Brain microvascular endothelial cell (primary cell): ENCODE data around the gene CPLX3.

Experiments used
- DNase-seq: peaks from one replicate; pipeline ENCODE4 v3.0.0-alpha.2; 2020
- H3K27ac ChIP-seq: fragments of 250-450 bp; sonication (Bioruptor Pico); 2 replicates; pipeline ENCODE4 v1.5.1; 2020; ENCODE audit warnings: mild to moderate bottlenecking, moderate library complexity
- H3K27me3 ChIP-seq: fragments of 250-450 bp; sonication (Bioruptor Pico); replicated peaks from 2 replicates; pipeline ENCODE4 v1.5.1; 2020; ENCODE audit warnings: mild to moderate bottlenecking
- H3K36me3 ChIP-seq: fragments of 250-450 bp; sonication (Bioruptor Pico); replicated peaks from 2 replicates; pipeline ENCODE4 v1.5.1; 2020; ENCODE audit warnings: mild to moderate bottlenecking
- H3K4me3 ChIP-seq: 2 replicates; pipeline ENCODE4 v1.5.1; 2011; ENCODE audit warnings: low read depth, mild to moderate bottlenecking, control low read depth, low read length, moderate library complexity
- CTCF ChIP-seq: IDR thresholded peaks from 2 replicates; pipeline ENCODE4 v1.5.1; 2011; ENCODE audit warnings: low read depth, mild to moderate bottlenecking, moderate library complexity, low read length, control low read depth, inconsistent platforms; ENCODE audit errors: missing control alignments
- in situ Hi-C: cut with HindIII; loops from 2 replicates; pipeline ENCODE4 v1.10.0; 2017; ENCODE audit warnings: low sequenced_read_pairs, low pct_ligation_motif_present

The CPLX3 gene

GRCh38 chr15:74788042-74788682 lies 38.3 kb upstream of the CPLX3 start:
- in situ Hi-C loops, result no loop called here
- no peak overlapping the region for H3K27ac ChIP-seq
- no peak for TF ChIP-seq CTCF
- no peaks in the 10 kb centered on the region for H3K36me3 ChIP-seq
- no peaks in the 10 kb centered on the region for H3K27me3 ChIP-seq
- DNase-seq, result no peak
- no peak overlapping the region for H3K4me3 ChIP-seq

DNA sequence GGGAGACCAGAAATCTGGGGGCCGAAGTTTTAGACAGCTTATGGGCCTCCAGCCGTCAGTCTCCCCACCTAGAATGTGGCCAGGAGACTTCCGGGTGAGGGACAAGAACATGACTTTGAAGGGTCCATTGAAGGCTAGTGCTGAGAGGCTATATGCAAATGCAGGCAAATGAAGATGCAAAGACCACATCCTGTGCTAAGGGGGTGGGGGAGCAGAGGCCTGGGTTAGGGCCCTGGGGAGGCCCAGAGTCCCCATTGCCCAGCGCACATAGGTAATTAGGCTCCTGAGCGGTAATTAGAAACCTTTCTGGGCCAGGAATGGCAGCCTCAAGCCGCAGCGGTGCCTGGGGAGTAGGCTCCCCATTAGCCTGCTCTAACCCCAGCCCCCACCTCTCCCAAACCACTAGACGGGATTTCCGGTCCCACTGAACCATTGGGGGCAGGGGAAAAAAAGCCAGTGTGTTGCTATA lies 37.7 kb upstream of the CPLX3 start:
- no peaks in the 10 kb centered on the region for H3K36me3 ChIP-seq
- no peak overlapping the region for H3K27ac ChIP-seq
- no peaks in the 10 kb centered on the region for H3K27me3 ChIP-seq
- H3K4me3 ChIP-seq, result no peak overlapping the region
- TF ChIP-seq CTCF, result no peak
- DNase-seq, result no peak
- in situ Hi-C loops, result no loop called here

DNA sequence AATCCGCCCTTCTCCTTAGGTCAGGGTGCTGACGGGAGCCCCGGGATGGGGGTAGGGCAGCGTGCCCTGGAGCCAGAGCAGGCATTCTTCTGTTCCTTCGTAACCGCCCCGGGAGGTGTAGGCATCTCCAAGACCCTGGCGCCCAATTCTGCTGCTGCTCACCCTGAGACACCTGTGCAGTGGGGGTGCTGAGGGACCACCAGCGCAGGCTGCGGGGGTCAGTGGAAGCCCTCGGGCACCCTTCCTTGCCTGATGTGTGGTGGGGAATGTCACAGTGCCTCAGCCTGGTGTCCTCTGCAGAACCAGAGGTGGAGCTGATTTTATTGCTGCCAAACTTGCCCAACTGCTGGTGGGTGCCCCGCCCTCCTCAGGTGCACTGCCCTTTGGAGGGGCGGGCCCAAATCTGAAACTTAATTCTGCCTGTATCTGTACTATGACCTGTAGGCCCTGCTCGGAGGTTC lies 37.2 kb upstream of the CPLX3 start:
- in situ Hi-C loops, result no loop called here
- H3K27ac ChIP-seq, result no peak overlapping the region
- no peak overlapping the region for H3K4me3 ChIP-seq
- TF ChIP-seq CTCF, result no peak
- H3K27me3 ChIP-seq, result no peaks in the 10 kb centered on the region
- no peaks in the 10 kb centered on the region for H3K36me3 ChIP-seq
- no peak for DNase-seq

GRCh38 chr15:74789741-74790079 lies 36.7 kb upstream of the CPLX3 start:
- Histone ChIP-seq H3K4me3 (no peak overlapping the region), H3K27ac (peak overlapping the region; percentile 74), H3K36me3 (no peaks in the 10 kb centered on the region), H3K27me3 (no peaks in the 10 kb centered on the region)
- TF ChIP-seq CTCF, result no peak
- in situ Hi-C loops, result no loop called here
- DNase-seq, result no peak

DNA sequence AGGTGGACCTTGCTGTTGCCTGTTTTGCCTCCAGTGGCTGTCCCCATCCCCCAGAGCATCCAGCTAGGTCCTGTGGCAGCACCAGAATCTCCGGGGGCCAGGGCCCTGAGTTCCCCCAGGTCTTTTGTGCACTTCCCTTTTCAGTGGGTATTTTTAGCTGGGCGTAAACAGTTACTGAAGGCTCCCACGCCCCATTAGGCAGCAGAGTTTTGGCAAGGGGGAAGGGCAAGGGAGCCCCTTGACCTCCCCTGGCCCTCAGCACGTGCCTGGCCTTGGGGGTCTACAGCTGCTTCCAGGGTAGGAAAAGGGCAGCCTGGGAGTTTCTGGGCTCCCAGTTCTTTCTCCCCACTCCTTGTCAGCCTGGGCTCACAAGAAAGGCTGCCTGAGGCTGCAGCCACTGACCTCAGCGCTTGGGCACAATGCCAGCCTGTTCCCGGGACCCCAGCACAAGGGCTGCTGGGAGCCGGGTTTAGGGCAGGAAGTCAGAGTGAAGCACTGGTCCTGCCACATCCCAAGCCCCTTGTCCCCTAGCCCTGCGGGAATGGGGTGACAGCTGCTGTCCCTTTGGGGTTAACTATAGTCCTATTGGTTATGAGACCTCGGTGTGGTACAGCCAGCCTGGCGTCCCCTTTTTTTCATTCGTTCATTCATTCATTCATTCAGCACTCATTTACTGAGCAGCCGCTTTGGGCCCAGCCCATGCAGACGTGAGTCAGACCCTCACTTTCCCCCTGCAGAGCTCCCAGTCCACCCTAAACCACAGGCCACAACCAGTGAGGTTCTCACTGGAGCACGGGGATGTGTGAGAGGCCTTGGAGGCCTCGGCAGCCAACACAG lies 36.1 kb upstream of the CPLX3 start:
- Histone ChIP-seq H3K36me3 (no peaks in the 10 kb centered on the region), H3K27me3 (no peaks in the 10 kb centered on the region), H3K27ac (peak overlapping the region; percentile 74), H3K4me3 (no peak overlapping the region)
- TF ChIP-seq CTCF, result no peak
- in situ Hi-C loops, result no loop called here
- DNase-seq, result peak; percentile 90

GRCh38 chr15:74791007-74791406 lies 35.4 kb upstream of the CPLX3 start:
- H3K36me3 ChIP-seq, result no peaks in the 10 kb centered on the region
- in situ Hi-C loops, result no loop called here
- no peaks in the 10 kb centered on the region for H3K27me3 ChIP-seq
- peak overlapping the region; percentile 74 for H3K27ac ChIP-seq
- no peak for DNase-seq
- no peak for TF ChIP-seq CTCF
- no peak overlapping the region for H3K4me3 ChIP-seq
